HEK293 (cell line): Measurements from ENCODE around the gene MADD.

Experiments
- BCL11A ChIP-seq: fragments of 450-650 bp; formaldehyde crosslinking; IDR thresholded peaks from 2 replicates; pipeline ENCODE4 v1.5.1; 2016; ENCODE audit warnings: low read depth, missing biosample characterization, missing genetic modification characterization
- CTCF ChIP-seq: fragments of 450-650 bp; formaldehyde crosslinking; IDR thresholded peaks from 2 replicates; pipeline ENCODE4 v1.5.1; 2016; ENCODE audit warnings: missing biosample characterization, missing genetic modification characterization
- MEIS1 ChIP-seq: sonication (generic); formaldehyde crosslinking; IDR thresholded peaks from 2 replicates; pipeline ENCODE4 v1.8.1; 2022; ENCODE audit warnings: missing genetic modification reagents, mild to moderate bottlenecking, borderline replicate concordance
- PRDM10 ChIP-seq: fragments of 450-650 bp; formaldehyde crosslinking; IDR thresholded peaks from 2 replicates; pipeline ENCODE4 v1.5.1; 2016; ENCODE audit warnings: missing biosample characterization, missing genetic modification characterization
- SP7 ChIP-seq: fragments of 450-650 bp; formaldehyde crosslinking; IDR thresholded peaks from 2 replicates; pipeline ENCODE4 v1.5.1; 2016; ENCODE audit warnings: missing biosample characterization, missing genetic modification characterization
- ZBTB7A ChIP-seq: fragments of 450-650 bp; formaldehyde crosslinking; IDR thresholded peaks from 2 replicates; pipeline ENCODE4 v1.5.1; 2016; ENCODE audit warnings: low read depth, missing biosample characterization, missing genetic modification characterization
- ZNF155 ChIP-seq: fragments of 450-650 bp; formaldehyde crosslinking; IDR thresholded peaks from 2 replicates; pipeline ENCODE4 v1.5.1; 2016; ENCODE audit warnings: missing biosample characterization, missing genetic modification characterization
- ZNF18 ChIP-seq: fragments of 450-650 bp; formaldehyde crosslinking; IDR thresholded peaks from 2 replicates; pipeline ENCODE4 v1.5.1; 2016; ENCODE audit warnings: missing biosample characterization, missing genetic modification characterization
- ZNF335 ChIP-seq: fragments of 450-650 bp; formaldehyde crosslinking; conservative IDR thresholded peaks from 2 replicates; pipeline ENCODE4 v1.5.1; 2016; ENCODE audit warnings: missing biosample characterization, missing genetic modification characterization
- ZNF350 ChIP-seq: fragments of 450-650 bp; formaldehyde crosslinking; IDR thresholded peaks from 2 replicates; pipeline ENCODE4 v1.5.0; 2017; ENCODE audit warnings: missing biosample characterization, mild to moderate bottlenecking, missing genetic modification characterization

- no peak for TF ChIP-seq ZNF155 (tag by site-specific recombination)
- no peak for TF ChIP-seq CTCF (tag by site-specific recombination)
- no peak for TF ChIP-seq ZNF350 (tag by site-specific recombination)
- no peak for TF ChIP-seq BCL11A (tag by site-specific recombination)
- no peak for TF ChIP-seq ZNF335 (tag by site-specific recombination)
- no peak; the same call in none of the 2 replicates for TF ChIP-seq PRDM10 (tag by site-specific recombination)
- TF ChIP-seq ZBTB7A (tag by site-specific recombination) = no peak
- no peak for TF ChIP-seq ZNF18 (tag by site-specific recombination)
- TF ChIP-seq MEIS1 (CRISPR knock-in tag) = no peak
- no peak for TF ChIP-seq SP7 (tag by site-specific recombination)
Measured at GRCh38 chr11:47269829-47270305, at the start of gene MADD.
